ENCODE measurements around the gene RGS19.

- TF ChIP-seq CTCF (IDR thresholded peaks at IDR 0.05) (no peak), EP300 (IDR thresholded peaks at IDR 0.05) (no peak), POLR2A (IDR thresholded peaks at IDR 0.05) (no peak)
Measured at GRCh38 chr20:64096535-64096934, 17.2 kb upstream of the RGS19 start.
